22Rv1 (cell line): ENCODE data around the gene LSS.
"Not testable (repeated sequence)": the region's sequence is repeated elsewhere in the genome, so short reads cannot be mapped to it uniquely, and the experiment has no call there.

Source experiments
- H3K27ac ChIP-seq: fragments of 450-650 bp; 2 replicates; pipeline ENCODE4 v1.5.1; 2017
- ZFX ChIP-seq: fragments of 450-650 bp; IDR thresholded peaks from 2 replicates; pipeline ENCODE4 v1.6.1; 2017; ENCODE audit warnings: antibody characterized with exemption, borderline replicate concordance
- TF ChIP-seq, protein P1 (sequence below): fragments of 450-650 bp; IDR thresholded peaks from 2 replicates; pipeline ENCODE4 v1.5.1; 2017; ENCODE audit warnings: mild to moderate bottlenecking

LSS gene

DNA sequence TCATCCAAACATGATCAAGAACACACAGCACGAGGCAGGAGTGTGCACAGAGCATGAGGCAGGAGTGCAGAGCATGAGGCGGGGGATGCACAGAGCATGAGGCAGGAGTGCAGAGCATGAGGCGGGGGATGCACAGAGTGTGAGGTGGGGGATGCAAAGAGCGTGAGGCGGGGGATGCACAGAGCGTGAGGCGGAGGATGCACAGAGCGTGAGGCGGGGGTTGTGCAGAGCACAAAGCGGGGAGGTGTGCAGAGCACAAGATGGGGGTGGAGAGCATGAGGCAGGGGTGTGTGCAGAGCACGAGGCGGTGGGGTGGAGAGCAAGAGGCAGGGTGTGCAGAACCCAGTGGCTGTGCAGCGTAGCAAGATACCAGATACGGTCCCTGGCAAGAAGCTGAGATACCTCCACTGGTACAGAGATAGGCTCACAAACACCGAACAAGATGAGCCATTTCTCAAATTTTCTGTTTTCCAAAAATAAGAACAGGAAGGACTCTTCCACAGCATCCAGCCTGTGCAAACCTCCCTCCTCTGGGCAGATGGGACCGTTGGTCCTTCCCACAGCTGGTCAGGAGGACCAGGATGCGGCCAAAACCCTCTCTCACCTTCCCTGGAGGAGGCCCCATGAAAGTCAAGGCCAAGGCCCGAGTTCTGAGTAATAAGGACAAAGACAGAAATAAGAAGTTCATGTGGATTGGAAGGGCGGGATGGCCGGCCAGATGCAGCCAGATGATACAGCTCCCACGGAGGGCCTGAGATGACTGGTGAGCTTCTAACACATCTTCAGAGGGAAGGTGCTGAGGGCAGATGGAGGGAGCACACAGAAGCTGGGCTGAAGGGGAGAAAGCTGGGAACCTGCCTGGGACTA lies 56.3 kb downstream of the LSS start:
- no peak for TF ChIP-seq ZFX
- TF ChIP-seq, protein P1, sequence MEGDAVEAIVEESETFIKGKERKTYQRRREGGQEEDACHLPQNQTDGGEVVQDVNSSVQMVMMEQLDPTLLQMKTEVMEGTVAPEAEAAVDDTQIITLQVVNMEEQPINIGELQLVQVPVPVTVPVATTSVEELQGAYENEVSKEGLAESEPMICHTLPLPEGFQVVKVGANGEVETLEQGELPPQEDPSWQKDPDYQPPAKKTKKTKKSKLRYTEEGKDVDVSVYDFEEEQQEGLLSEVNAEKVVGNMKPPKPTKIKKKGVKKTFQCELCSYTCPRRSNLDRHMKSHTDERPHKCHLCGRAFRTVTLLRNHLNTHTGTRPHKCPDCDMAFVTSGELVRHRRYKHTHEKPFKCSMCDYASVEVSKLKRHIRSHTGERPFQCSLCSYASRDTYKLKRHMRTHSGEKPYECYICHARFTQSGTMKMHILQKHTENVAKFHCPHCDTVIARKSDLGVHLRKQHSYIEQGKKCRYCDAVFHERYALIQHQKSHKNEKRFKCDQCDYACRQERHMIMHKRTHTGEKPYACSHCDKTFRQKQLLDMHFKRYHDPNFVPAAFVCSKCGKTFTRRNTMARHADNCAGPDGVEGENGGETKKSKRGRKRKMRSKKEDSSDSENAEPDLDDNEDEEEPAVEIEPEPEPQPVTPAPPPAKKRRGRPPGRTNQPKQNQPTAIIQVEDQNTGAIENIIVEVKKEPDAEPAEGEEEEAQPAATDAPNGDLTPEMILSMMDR, result no peak

DNA sequence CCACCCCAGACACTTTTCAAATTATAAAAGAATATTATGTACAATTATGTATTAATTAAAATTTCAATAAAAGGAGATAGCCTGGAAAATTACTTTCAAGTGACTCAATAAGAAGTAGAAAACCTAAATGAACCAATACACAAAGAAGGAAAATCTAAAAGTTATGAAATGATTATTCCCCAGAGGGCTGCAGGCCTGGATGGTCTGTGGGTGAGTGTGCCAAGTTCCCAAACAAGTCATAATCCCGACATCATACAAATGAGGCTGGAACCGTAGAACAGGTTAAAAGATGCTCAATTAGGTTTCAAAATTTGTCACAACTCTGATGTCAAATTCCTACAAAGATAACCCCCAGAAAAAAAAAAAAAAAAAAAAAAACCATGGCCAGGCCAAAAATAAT lies 57.0 kb downstream of the LSS start:
- no peak for TF ChIP-seq ZFX
- TF ChIP-seq, protein P1, result no peak

More for the DNA sequence above, 56.3 kb downstream of the LSS start:
- no peak overlapping the region for H3K27ac ChIP-seq

DNA sequence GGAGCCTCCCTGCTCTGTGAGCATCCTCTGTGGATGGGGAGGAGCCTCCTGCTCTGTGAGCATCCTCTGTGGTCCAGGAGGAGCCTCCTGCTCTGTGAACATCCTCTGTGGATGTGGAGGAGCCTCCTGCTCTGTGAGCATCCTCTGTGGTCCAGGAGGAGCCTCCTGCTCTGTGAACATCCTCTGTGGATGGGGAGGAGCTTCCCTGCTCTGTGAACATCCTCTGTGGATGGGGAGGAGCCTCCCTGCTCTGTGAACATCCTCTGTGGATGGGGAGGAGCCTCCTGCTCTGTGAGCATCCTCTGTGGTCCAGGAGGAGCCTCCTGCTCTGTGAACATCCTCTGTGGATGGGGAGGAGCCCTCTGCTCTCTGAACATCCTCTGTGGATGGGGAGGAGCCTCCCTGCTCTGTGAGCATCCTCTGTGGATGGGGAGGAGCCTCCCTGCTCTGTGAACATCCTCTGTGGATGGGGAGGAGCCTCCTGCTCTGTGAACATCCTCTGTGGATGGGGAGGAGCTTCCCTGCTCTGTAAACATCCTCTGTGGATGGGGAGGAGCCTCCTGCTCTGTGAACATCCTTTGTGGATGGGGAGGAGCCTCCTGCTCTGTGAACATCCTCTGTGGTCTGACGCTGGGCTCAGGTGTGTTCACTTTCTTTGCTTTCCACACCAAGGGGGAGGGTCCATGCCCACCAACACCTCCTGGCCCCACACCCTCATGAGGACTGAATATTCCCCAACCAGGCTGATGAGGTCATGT lies 58.0 kb downstream of the LSS start:
- not testable (repeated sequence) for H3K27ac ChIP-seq

More for the DNA sequence above, 57.0 kb downstream of the LSS start:
- H3K27ac ChIP-seq, result no peak overlapping the region

DNA sequence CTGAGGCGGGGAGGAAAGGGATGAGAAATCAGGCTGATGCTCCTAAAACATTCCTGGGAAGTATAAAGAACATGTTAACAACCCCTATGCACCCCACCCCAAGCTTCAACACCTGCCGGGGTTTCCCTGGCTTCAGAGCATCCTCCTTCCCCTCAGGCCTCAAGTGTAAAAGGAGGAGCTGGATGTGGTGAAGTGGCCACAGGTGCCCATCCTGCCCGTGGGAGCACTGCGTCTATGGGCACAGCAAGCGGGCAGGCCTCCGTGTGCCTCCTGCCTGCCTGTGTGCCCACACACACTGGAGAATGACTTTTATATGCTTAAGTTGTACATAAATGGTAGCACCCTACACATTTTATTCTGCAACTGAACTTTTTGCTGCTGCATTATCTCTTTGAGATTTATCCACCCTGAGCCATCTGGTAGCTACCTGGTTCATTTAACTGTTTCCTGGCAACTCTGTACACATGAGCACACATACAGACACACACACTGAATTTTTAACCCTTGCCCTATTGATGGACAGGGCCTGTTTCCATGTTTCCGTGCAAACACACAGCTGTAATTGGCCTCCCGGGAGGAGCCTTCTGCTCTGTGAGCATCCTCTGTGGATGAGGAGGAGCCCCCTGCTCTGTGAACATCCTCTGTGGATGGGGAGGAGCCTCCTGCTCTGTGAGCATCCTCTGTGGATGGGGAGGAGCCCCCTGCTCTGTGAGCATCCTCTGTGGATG lies 59.8 kb downstream of the LSS start:
- TF ChIP-seq ZFX, result no peak
- TF ChIP-seq, protein P1, result no peak
- no peak overlapping the region for H3K27ac ChIP-seq

DNA sequence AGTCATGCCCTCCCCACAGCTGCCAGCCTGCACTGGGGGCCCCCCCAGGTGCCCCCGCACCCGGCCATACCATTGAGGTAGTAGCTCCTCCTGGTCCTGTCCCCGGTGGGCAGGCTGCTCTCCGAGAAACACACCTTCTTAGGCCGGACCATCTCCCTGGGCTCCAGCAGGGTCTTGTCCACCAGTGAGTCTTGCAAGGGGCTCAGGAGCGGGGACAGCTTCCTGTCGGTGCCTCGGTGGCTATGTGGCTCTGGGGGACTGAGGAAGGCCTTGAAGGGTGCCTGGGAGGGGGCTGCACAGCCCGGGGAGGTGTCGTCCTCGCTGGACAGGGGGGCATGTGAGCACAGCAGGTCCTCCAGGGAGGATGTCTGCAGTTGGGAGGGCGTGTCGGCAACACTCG lies 60.3 kb downstream of the LSS start:
- no peak overlapping the region for H3K27ac ChIP-seq
- TF ChIP-seq ZFX, result no peak
- TF ChIP-seq, protein P1, result no peak

DNA sequence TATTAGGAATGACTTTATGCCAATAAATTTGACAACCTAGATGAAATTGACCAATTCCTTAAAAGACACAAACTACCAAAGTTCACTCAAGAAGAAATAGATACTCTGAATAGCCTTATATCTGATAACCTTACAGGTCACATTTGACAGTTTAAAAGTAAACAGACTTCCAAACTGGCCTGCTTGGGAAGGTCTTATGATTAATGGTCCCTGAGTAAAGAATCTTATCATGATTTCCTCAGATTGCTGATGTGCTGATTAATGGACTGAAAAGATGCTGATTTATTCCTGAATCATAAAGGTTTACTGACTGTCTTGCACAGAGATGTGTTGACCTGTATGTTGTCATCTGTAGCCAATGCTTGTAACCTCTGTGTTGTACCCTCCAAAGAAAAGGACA lies 63.5 kb downstream of the LSS start:
- H3K27ac ChIP-seq, result no peak overlapping the region
- TF ChIP-seq, protein P1, result no peak
- no peak for TF ChIP-seq ZFX

DNA sequence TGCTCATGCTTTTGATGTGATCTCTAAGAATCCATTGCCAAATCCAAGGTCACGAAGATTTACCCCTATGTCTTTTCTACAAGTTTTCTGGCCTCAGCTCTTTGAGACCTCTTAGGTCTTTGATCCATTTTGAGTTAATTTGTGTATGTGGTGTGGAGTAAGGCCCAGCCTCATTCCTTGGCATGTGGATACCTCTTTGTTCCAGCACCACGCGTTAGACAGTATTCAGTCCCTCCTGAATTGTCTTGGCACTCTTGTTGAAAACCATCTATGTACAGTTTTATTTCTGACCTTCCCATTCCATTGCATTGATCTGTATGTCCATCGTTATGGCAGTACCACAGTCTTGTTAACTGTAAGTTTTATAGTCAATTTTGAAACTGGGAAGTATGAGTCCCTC lies 65.2 kb downstream of the LSS start:
- TF ChIP-seq ZFX, result no peak
- TF ChIP-seq, protein P1, result no peak
- H3K27ac ChIP-seq, result no peak overlapping the region
